Osteoblast (primary cell): Measurements from ENCODE around the gene RPS6KA2. TPM values are rescaled to one million over a fixed set of nuclear protein-coding genes. Genes with fewer than 3 reads are reported as not detected.
"Not testable (repeated sequence)": the region's sequence is repeated elsewhere in the genome, so short reads cannot be mapped to it uniquely, and the experiment has no call there.

ENCODE experiments used
- DNase-seq: peaks from one replicate; pipeline ENCODE4 v3.0.0; 2011; ENCODE audit warnings: low spot score, mixed read lengths; ENCODE audit not compliant: insufficient read length; ENCODE audit errors: missing footprints
- H2AFZ ChIP-seq: 2 replicates; pipeline ENCODE4 v1.6.0; 2011; ENCODE audit warnings: mild to moderate bottlenecking, low read length
- H3K27ac ChIP-seq: 2 replicates; pipeline ENCODE4 v1.5.1; 2011; ENCODE audit warnings: mild to moderate bottlenecking, low read depth, low read length, moderate library complexity
- H3K27me3 ChIP-seq: 2 replicates; pipeline ENCODE4 v1.6.0; 2012; ENCODE audit warnings: mild to moderate bottlenecking, control low read depth, inconsistent platforms, low read length, moderate library complexity; ENCODE audit not compliant: insufficient read depth
- H3K36me3 ChIP-seq: 2 replicates; pipeline ENCODE4 v1.5.1; 2011; ENCODE audit warnings: mild to moderate bottlenecking, low read length, control low read depth, moderate library complexity; ENCODE audit not compliant: insufficient read depth
- H3K4me1 ChIP-seq: 2 replicates; pipeline ENCODE4 v1.5.1; 2011; ENCODE audit warnings: mild to moderate bottlenecking, low read length, control low read depth, moderate library complexity; ENCODE audit not compliant: insufficient read depth
- H3K4me2 ChIP-seq: 2 replicates; pipeline ENCODE4 v1.6.0; 2011; ENCODE audit warnings: mild to moderate bottlenecking, low read length; ENCODE audit not compliant: insufficient read depth
- H3K4me3 ChIP-seq: fragments of 200-600 bp; sonication (generic); 3 replicates; pipeline ENCODE4 v1.5.1; 2012; ENCODE audit warnings: mild to moderate bottlenecking, low read length, inconsistent platforms; ENCODE audit not compliant: insufficient read depth
- H3K79me2 ChIP-seq: 2 replicates; pipeline ENCODE4 v1.6.0; 2012; ENCODE audit warnings: mild to moderate bottlenecking, low read length, control low read depth, inconsistent platforms; ENCODE audit not compliant: insufficient read depth
- H3K9me3 ChIP-seq: 2 replicates; pipeline ENCODE4 v1.5.1; 2011; ENCODE audit warnings: low read depth, low read length, control low read depth
- H4K20me1 ChIP-seq: 2 replicates; pipeline ENCODE4 v1.6.0; 2012; ENCODE audit warnings: mild to moderate bottlenecking, low read length, control low read depth; ENCODE audit not compliant: insufficient read depth
- total RNA-seq: library from RNA; depleted of rRNA; stranded (reverse); fragments of >200 nt; gene quantifications from 2 replicates; pipeline ENCODE4 v1.2.3, GENCODE V29; 2012
- TF ChIP-seq, protein P1 (sequence below): IDR thresholded peaks from 2 replicates; pipeline ENCODE4 v1.5.1; 2011; ENCODE audit warnings: mild to moderate bottlenecking, low read depth, low read length, moderate library complexity; ENCODE audit errors: extremely low read depth

The RPS6KA2 gene
- total RNA-seq, 1 donor = 113 TPM

DNA sequence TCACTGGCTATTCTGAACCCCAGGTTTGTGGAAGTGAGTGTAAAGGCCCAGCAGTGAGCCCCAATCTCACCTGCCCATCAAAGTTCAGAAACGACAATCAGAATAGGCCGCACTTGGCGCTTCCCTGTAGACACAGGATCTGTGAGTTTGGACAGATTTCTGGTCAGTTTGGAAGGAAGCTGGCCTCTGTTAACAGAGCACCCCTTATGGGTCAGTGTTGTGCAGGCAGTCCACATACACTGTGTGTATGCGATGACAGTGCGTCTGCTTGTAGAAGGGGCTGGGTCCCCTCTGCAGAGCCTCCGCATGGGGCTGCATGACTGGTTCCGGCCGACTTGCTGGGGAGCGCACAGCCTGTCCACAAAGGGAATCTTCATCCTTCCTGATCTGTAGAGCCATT, 240.9 kb downstream of the RPS6KA2 start:
- H3K79me2 ChIP-seq = peaks cover 5% of the 10 kb centered on the region
- H2AFZ ChIP-seq = no peak overlapping the region
- no peaks in the 10 kb centered on the region for H4K20me1 ChIP-seq
- H3K4me2 ChIP-seq = no peak overlapping the region
- TF ChIP-seq, protein P1, sequence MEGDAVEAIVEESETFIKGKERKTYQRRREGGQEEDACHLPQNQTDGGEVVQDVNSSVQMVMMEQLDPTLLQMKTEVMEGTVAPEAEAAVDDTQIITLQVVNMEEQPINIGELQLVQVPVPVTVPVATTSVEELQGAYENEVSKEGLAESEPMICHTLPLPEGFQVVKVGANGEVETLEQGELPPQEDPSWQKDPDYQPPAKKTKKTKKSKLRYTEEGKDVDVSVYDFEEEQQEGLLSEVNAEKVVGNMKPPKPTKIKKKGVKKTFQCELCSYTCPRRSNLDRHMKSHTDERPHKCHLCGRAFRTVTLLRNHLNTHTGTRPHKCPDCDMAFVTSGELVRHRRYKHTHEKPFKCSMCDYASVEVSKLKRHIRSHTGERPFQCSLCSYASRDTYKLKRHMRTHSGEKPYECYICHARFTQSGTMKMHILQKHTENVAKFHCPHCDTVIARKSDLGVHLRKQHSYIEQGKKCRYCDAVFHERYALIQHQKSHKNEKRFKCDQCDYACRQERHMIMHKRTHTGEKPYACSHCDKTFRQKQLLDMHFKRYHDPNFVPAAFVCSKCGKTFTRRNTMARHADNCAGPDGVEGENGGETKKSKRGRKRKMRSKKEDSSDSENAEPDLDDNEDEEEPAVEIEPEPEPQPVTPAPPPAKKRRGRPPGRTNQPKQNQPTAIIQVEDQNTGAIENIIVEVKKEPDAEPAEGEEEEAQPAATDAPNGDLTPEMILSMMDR = no peak
- no peaks in the 10 kb centered on the region for H3K36me3 ChIP-seq
- no peak overlapping the region for H3K27ac ChIP-seq
- no peak for DNase-seq
- H3K4me1 ChIP-seq = no peaks in the 10 kb centered on the region
- H3K4me3 ChIP-seq = no peak overlapping the region
- no peaks in the 10 kb centered on the region for H3K9me3 ChIP-seq
- no peaks in the 10 kb centered on the region for H3K27me3 ChIP-seq

DNA sequence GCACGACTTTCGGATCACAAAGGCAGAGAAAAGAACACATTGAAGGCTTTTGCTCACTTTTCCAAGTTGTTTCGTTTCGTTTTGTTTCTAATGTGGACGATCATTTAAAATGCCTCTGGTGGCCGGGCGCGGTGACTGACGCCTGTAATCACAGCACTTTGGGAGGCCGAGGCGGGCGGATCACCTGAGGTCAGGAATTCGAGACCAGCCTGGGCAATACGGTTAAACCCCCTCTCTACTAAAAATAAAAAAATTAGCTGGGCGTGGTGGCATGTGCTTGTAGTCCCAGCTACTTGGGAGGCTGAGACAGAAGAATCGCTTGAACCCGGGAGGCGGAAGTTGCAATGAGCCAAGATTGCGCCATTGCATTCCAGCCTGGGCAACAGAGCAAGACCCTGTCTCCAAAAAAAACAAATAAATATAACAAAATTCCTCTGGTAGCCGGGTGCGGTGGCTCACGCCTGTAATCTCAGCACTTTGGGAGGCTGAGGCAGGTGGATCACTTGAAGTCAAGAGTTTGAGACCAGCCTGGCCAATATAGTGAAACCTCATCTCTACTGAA, 243.2 kb downstream of the RPS6KA2 start:
- DNase-seq, H3K27me3 ChIP-seq, H3K36me3 ChIP-seq, H3K4me1 ChIP-seq, H4K20me1 ChIP-seq, H3K9me3 ChIP-seq: not testable (repeated sequence)
- H3K27ac ChIP-seq = peak overlapping the region; percentile 85
- H3K4me3 ChIP-seq = peak overlapping the region; percentile 92
- H3K4me2 ChIP-seq = peak overlapping the region; percentile 99
- peaks cover 10% of the 10 kb centered on the region for H3K79me2 ChIP-seq
- peak overlapping the region; percentile 97 for H2AFZ ChIP-seq

DNA sequence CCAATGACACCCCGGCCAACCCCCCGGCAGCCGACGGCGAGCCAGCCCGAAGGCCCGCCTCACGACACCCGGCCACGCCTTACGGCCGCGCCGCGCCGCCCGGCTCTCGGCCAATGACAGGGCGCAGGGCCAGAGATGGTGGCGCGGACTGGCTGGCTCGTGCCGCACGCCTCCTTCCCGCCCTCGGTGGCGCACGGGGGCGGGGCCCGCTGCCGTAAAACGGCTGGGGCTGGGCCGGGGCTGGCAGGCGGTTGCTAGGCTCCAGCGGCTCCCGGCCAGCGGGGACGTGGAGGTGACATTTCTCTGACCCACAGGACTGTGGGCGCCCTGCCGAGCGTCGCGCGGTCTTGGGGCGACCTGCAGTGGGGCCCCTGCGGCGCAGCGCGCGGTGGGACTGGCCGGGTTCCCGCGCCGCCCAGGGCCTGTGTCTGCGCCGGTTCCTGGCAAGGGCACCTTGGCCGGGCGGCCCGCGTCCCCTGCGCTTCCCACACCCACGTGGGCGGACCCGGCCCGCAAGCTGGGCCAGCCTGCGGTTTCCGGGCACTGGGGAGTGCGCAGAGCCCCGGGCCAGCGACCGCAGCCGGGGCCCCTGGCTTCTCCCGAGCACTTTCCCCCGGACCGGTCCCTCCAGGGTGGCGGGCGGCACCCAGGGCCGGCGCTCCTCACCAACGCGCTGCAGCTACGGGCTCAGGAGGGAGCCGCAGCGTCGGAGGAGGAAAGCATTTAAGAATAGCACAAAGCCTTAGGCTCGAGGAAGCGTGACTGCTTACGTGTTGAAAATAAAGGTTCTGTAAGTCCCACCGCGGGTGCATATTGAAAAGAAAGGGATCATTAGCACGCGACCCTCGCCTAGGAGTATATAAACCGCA, 243.9 kb downstream of the RPS6KA2 start, which contains the start of gene MPC1:
TSS of gene MPC1 (minus strand) at position 8 of the 869 bp plus-strand sequence. CDS start 64 bp downstream, outside the sequence.
- TF ChIP-seq, protein P1 = no peak
- H3K4me1 ChIP-seq = no peaks in the 10 kb centered on the region
- peak within 1 kb of the TSS; percentile 97 for H2AFZ ChIP-seq
- H3K79me2 ChIP-seq = peaks cover 10% of the 10 kb centered on the region
- H4K20me1 ChIP-seq = no peaks in the 10 kb centered on the region
- no peaks in the 10 kb centered on the region for H3K27me3 ChIP-seq
- peak; percentile 100 for DNase-seq
- H3K9me3 ChIP-seq = no peaks in the 10 kb centered on the region
- H3K4me3 ChIP-seq = peak within 1 kb of the TSS; percentile 92
- H3K27ac ChIP-seq = peak within 1 kb of the TSS; percentile 85
- peak within 1 kb of the TSS; percentile 99 for H3K4me2 ChIP-seq
- H3K36me3 ChIP-seq = no peaks in the 10 kb centered on the region

DNA sequence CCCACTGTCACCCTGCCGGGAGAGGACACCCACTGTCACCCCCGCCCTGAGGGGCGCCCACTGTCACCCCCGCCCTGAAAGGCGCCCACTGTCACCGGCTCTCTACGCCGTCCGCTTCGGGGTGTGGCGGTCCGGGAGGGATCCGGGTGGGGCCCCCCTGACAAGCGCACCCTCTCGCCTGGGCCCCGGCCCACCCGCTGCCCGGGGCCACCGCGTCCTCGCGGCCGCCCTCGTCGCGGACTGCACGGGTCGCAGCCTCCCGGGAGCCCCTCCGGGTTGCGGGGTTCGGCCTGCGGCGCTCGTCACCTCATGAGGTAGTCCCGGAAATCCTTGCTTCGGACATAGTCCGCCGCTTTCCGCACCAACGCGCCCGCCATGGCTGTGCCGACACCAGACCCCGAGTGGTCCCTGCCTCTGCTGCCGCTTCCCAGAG, 244.5 kb downstream of the RPS6KA2 start:
- peak overlapping the region; percentile 99 for H3K4me2 ChIP-seq
- H3K79me2 ChIP-seq = peaks cover 10% of the 10 kb centered on the region
- H3K36me3 ChIP-seq = no peaks in the 10 kb centered on the region
- H3K27me3 ChIP-seq = no peaks in the 10 kb centered on the region
- TF ChIP-seq, protein P1 = no peak
- peak overlapping the region; percentile 92 for H3K4me3 ChIP-seq
- H4K20me1 ChIP-seq = no peaks in the 10 kb centered on the region
- H3K9me3 ChIP-seq = no peaks in the 10 kb centered on the region
- H3K27ac ChIP-seq = peak overlapping the region; percentile 85
- H3K4me1 ChIP-seq = no peaks in the 10 kb centered on the region
- H2AFZ ChIP-seq = peak overlapping the region; percentile 87
- DNase-seq = no peak
